Astrocyte of the spinal cord (primary cell): Measurements from ENCODE around the gene SIGLEC14.

Experiments used
- DNase-seq: peaks from one replicate; pipeline ENCODE4 v3.0.0; 2011; ENCODE audit warnings: low read depth, low spot score
- H3K4me3 ChIP-seq: 2 replicates; pipeline ENCODE4 v1.5.1; 2011; ENCODE audit warnings: low read depth, mild to moderate bottlenecking, low read length, moderate library complexity
- CTCF ChIP-seq: IDR thresholded peaks from 2 replicates; pipeline ENCODE4 v1.5.1; 2012; ENCODE audit warnings: low read depth, mild to moderate bottlenecking, low read length, inconsistent platforms
- in situ Hi-C: cut with HindIII; loops from 2 replicates; pipeline ENCODE4 v1.10.0; 2017; ENCODE audit warnings: low sequenced_read_pairs

Gene SIGLEC14

DNA sequence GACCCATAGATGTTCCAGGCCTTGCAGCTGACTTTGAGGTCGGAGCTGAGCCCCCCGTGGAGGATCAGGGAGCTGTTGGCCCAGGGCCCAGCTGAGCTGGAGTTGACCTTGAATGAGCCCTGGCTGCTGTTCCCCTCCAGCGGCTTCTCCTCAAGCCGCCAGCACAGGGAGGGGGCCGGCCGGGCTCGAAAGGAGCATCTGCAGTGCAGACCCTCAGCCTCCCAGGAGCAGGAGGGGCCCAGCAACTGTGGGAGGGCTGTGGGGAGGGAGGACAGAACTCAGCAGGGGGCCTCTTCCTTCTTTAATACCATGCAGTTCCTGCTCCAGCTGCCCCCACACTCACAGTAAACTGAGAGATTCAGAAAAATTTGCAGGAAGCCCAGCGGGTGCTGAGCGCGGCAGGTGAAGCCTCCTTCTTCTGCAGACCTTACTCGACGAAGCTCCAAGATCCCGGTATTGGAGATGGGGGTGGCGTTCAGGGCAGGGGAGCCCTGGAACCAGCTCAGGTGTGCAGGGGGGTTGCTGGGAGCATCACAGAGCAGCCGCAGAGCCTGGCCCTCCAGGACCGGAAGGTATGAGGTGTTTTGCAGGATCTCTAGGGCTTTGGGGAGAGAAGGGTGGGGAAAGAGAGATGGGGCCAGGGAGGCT, 19.0 kb downstream of the SIGLEC14 start:
- no peak overlapping the region for H3K4me3 ChIP-seq
- TF ChIP-seq CTCF: no peak
- in situ Hi-C loops: no loop called here
- DNase-seq: no peak

- no peak for DNase-seq
- in situ Hi-C loops: no loop called here
- H3K4me3 ChIP-seq: no peak overlapping the region
- no peak for TF ChIP-seq CTCF
Observed at GRCh38 chr19:51626675-51627074, 19.9 kb downstream of the SIGLEC14 start.

GRCh38 chr19:51621178-51621577, 25.4 kb downstream of the SIGLEC14 start:
- in situ Hi-C loops: no loop called here
- no peak for DNase-seq
- H3K4me3 ChIP-seq: no peak overlapping the region

DNA sequence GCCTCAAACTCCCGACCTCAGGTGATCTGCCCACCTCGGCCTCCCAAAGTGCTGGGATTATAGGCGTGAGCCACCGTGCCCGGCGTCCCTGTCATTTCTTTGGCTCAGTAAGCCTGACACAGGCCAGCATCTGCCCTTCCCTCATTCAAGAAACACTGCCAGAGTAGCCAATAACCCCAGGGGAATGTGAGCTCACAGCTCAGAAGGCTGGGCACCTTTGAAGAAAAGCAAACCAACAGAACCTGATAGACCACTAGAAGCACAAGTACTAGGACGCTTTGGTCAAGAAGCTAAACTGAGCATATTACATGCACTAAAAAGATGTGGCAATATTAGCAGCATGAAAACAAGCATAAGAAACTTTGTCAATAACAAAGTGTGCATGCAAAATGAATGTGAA, 30.6 kb downstream of the SIGLEC14 start:
- H3K4me3 ChIP-seq: no peak overlapping the region
- in situ Hi-C loops: no loop called here
- TF ChIP-seq CTCF: no peak
- DNase-seq: no peak

More at GRCh38 chr19:51621178-51621577, 25.4 kb downstream of the SIGLEC14 start:
- no peak for TF ChIP-seq CTCF

DNA sequence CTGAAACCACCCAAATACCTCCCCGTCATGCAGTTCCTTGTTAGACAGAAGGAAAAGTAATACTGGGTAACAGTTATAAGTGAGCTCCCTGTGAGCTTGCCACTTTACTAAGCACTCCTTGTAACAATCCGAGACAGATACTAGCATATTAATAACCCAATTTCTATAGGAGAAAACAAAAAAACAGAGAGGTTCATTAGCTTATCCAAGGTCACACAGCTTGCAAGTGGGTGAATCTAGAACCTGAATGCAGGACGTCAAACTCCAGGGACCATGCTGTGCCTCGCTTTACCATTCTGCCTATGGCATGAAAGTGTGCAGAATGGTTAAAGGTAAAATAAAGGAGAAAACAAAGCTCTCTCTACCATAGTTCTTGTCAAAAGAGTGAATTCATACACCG, 31.8 kb downstream of the SIGLEC14 start:
- TF ChIP-seq CTCF: no peak
- in situ Hi-C loops: no loop called here
- DNase-seq: no peak
- no peak overlapping the region for H3K4me3 ChIP-seq

GRCh38 chr19:51610576-51610975, 36.0 kb downstream of the SIGLEC14 start:
- H3K4me3 ChIP-seq: no peak overlapping the region
- no peak for TF ChIP-seq CTCF
- in situ Hi-C loops: no loop called here
- no peak for DNase-seq
